NOMO-1 treated with dmso at 0.1 percent for 144 hours (cell line): ENCODE measurements around the gene ATP9B.
A peak's percentile ranks its signal among the peaks of the same experiment; 100 is the strongest.

Experiments used
- DNase-seq: peaks from one replicate; lab custom pipeline; 2025; ENCODE audit not compliant: unreplicated experiment; lab: John Stamatoyannopoulos, UW

The ATP9B gene

DNA sequence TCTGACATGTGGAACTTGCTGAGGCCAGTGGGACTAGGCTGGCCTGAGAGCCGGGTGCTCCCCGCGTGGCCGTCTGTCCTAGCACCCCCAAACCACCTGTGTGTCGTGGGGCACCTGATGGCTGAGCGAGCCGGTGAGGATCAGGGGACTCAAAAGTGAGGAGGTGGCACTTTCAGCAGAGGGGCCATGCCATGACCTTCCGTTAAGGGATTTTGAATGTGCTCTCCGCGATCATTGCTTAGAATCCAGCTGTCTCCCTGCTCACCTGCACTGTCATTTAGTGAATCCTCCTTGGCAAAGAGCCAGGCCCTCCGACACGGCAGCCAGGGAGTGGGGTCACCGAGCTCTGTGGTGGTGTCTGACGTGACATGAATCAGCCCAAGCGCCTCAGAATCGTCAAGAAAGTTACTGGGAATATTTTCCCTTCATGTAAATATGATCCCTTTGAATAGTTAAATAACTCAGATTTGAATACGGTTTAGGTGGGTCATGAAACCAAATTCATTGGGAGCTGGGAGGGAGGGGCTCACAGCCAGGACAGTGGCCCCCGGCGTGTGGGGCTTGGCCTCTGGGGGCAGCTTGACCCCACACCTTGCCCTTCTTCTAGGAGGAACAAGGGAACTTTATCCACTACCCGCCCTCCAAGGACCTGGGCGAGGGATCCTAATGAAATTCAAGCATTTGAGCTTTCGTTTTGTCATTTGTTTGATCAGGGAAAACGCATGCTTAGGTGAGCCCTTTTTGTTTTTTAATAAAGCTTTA lies 336.0 kb downstream of the ATP9B start:
- DNase-seq = no peak

- peak; percentile 85 for DNase-seq
These were observed 336.8 kb downstream of the ATP9B start for GRCh38 chr18:79405781-79406575.

- no peak for DNase-seq
These were observed 337.5 kb downstream of the ATP9B start for GRCh38 chr18:79406708-79407107.

DNA sequence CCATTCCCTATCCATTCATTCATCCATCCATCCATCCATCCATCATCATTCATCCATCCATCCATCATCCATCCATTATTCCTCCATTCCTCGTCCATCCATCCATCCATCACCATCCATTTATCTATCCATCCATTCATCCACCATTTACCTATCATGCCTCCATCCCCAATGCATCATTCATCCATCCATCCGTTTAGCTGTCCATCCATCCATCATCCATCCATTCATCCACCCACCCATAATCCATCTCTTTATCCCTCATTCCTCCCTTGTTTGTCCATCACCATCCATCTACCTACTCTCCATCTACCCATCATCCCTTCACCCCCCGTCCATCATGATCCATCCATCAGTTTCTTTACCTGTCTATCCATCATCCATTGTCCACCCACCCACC lies 340.1 kb downstream of the ATP9B start:
- no peak for DNase-seq

DNA sequence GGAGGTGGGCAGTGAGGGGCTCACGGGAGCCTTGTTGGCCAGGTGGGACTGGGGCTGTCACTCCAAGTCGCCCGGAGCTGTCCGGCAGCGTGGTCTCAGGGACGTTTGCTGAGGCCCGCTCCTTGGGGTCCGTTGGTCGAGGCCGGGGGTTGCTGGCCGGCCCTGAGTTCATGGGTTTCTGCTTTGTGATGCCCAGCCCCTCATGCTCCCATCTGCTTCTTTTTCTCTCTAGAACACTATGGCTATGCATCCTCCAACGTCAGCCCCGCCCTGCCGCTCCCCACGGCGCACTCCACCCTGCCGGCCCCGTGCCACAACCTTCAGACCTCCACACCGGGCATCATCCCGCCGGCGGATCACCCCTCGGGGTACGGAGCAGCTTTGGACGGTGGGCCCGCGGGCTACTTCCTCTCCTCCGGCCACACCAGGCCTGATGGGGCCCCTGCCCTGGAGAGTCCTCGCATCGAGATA lies 341.0 kb downstream of the ATP9B start:
- no peak for DNase-seq

DNA sequence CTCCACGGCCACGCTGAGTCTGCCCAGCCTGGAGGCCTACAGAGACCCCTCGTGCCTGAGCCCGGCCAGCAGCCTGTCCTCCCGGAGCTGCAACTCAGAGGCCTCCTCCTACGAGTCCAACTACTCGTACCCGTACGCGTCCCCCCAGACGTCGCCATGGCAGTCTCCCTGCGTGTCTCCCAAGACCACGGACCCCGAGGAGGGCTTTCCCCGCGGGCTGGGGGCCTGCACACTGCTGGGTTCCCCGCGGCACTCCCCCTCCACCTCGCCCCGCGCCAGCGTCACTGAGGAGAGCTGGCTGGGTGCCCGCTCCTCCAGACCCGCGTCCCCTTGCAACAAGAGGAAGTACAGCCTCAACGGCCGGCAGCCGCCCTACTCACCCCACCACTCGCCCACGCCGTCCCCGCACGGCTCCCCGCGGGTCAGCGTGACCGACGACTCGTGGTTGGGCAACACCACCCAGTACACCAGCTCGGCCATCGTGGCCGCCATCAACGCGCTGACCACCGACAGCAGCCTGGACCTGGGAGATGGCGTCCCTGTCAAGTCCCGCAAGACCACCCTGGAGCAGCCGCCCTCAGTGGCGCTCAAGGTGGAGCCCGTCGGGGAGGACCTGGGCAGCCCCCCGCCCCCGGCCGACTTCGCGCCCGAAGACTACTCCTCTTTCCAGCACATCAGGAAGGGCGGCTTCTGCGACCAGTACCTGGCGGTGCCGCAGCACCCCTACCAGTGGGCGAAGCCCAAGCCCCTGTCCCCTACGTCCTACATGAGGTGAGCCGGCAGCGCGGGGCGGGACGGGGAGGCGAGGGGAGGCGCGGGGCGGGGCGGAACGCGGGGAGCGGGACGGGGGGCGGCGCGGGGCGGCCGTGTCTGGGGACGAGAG lies 341.8 kb downstream of the ATP9B start:
- DNase-seq = no peak

DNA sequence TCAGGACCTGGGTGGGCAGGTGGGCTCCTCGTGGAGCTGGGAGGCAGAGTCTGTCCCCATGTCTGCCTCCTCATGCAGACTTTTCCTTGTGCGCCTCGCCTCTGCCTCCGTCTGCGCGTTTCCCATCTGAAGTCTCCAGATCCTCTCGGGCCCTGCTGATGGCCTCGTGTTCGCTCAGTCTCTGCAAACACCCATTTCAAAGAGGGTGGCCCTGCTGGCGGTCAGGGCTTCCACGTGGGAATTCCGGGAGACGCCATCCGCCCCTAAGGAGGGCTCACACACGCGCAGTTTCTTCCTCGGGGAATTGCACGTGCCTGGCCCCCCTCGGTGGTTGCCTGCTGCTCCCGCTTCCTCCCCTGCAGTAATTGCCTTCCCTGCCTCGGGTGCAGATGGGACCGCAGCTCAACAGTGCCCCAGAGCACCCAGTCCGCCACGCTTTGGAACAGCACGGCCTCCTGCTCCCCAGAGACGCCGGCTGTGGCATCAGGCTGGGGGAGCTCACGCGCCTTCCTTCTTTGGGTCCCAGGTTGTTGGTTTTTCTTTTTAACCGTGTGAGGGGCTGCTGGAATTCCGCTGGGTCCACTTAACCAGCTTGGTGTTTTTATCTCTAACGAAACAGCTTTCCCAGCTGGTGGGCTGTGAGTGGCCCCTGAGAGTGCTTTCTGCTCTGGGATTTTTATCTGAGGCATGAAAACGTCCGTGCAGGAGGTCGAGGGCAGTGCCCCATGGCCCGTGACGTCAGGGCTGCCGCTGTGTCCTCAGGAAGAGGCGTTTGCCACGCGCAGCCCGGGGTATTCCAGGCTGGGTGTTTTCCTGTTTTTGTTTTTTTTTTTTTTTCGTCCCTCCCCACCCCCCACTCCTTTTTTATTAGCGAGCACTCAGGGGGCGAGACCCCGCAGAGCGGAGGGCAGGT lies 342.7 kb downstream of the ATP9B start:
- DNase-seq = no peak

- no peak for DNase-seq
These were observed 343.8 kb downstream of the ATP9B start for GRCh38 chr18:79413025-79413424.

- no peak for DNase-seq
These were observed 344.2 kb downstream of the ATP9B start for GRCh38 chr18:79413426-79413825.

DNA sequence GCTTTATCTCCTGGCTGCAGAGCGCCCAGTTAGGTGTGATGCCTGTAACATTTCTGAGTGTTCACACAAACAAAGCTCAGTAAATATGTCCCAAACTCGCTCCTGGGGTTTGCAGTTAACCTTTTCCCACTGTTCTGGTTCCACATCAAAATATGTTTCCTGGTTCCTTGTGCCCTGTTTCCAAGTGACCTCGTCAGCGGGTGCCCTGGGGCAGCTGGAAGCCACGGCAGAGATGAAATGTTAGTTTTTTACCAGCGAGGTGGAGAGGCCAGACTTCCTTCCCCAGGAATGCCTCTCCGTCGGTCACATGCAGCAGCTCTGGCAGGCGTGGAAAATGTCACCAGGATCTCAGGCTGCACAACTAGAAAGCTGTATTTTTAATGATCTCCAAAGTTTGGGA lies 344.7 kb downstream of the ATP9B start:
- DNase-seq = no peak

DNA sequence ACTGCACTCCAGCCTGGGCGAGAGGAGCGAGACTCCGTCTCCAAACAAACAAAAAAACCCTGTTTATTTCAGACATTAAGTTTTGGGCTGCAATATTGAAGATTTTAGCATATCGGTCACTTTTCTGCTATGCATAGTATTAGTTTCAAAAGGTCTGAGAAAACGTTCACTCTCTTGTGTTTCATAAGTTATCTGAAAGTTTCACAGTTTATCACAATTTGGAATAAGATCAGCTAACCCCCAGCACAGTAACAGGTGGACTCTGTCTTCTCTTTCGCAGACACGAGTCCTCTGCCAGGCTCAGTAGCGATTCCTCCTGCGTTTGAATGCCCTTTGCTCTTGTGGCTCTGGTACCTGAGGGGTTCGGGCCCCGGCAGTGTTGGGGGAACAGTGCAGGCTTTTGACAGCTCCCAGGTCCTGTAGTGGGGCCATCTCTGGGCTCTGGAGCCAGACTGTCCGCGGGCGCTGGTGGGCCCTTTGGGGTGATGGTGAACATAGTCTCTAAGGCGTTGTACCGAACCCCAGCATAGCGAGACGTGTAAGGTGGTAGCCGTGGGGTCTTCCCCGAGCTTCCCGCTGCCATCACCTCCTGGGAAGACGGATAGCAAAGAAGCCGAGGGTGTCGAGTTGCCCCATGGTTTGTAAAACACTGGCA lies 347.0 kb downstream of the ATP9B start:
- DNase-seq = no peak

GRCh38 chr18:79416677-79417052 lies 347.5 kb downstream of the ATP9B start:
- no peak for DNase-seq

- DNase-seq = no peak
These were observed 349.0 kb downstream of the ATP9B start for GRCh38 chr18:79418236-79418635.

- DNase-seq = no peak
These were observed 349.4 kb downstream of the ATP9B start for GRCh38 chr18:79418642-79419041.

DNA sequence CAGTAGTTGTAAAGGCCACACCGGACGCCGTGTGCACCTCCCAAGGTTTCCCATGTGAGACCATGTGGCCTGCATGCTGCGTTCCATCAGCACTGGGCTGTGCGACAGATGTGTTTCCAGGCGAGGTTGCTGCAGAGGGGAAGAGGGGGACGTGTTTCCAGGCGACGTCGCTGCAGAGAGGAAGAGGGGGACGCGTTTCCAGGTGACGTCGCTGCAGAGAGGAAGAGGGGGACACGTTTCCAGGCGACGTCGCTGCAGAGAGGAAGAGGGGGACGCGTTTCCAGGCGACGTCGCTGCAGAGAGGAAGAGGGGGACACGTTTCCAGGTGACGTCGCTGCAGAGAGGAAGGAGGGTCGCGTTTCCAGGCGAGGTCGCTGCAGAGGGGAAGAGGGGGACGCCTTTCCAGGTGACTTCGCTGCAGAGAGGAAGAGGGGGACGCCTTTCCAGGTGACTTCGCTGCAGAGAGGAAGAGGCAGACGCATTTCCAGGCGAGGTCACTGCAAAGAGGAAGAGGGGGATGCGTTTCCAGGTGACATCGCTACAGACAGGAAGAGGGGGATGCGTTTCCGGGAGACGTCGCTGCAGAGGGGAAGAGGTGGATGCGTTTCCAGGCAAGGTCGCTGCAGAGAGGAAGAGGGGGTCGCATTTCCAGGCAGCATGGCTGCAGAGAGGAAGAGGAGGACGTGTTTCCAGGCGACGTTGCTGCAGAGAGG lies 351.0 kb downstream of the ATP9B start:
- DNase-seq = no peak

GRCh38 chr18:79421275-79421857 lies 352.2 kb downstream of the ATP9B start:
- no peak for DNase-seq

- DNase-seq = no peak
These were observed 353.0 kb downstream of the ATP9B start for GRCh38 chr18:79422022-79422782.

GRCh38 chr18:79422783-79423165 lies 353.6 kb downstream of the ATP9B start:
- no peak for DNase-seq
